Adrenal gland (tissue), 5 donors: ENCODE measurements around the gene KIF1C.

ENCODE experiments used
- CTCF ChIP-seq, 6 experiments: fragments of 450-650 bp in 4 of 6; fragments of 200-600 bp in 2 of 6; sonication (generic) in 1 of 6; IDR thresholded peaks; 1 replicate in 5 of 6; 2 replicates in 1 of 6; pipeline versions ENCODE4 v1.5.1 to v1.8.0; 2016 to 2021; ENCODE audit warnings: antibody characterized with exemption in 6 of 6, mild to moderate bottlenecking in 2 of 6, moderate library complexity in 1 of 6
- POLR2A ChIP-seq, 2 donors: fragments of 450-650 bp; IDR thresholded peaks; one replicate each; pipeline ENCODE4 v1.6.1; 2017; ENCODE audit warnings: antibody characterized with exemption in 2 of 2, mild to moderate bottlenecking in 2 of 2, moderate library complexity in 1 of 2
- donor health status: DM: no; HTN: no; CAD: no.

GRCh38 chr17:4972322-4972721 is 25.4 kb upstream of the KIF1C start:
- TF ChIP-seq CTCF (IDR thresholded peaks at IDR 0.05): no peak
- TF ChIP-seq POLR2A (IDR thresholded peaks at IDR 0.05): no peak
